H9 (cell line): Measurements from ENCODE around the gene DUOX2. TPM values are rescaled to one million over a fixed set of nuclear protein-coding genes. Genes with fewer than 3 reads are reported as not detected.

Experiments used
- DNase-seq: peaks from one replicate; pipeline ENCODE4 v3.0.0-alpha.2; 2017
- H2AFZ ChIP-seq: one replicate; pipeline ENCODE4 v1.6.1; 2013; ENCODE audit warnings: mild to moderate bottlenecking, low read length, control low read depth, moderate library complexity
- H2AK5ac ChIP-seq: 2 replicates; pipeline ENCODE4 v1.6.1; 2013; ENCODE audit warnings: low read length, control low read depth, mixed read lengths; ENCODE audit not compliant: insufficient read length
- H2BK120ac ChIP-seq: one replicate; pipeline ENCODE4 v1.6.1; 2013; ENCODE audit warnings: low read depth, mild to moderate bottlenecking, low read length, control low read depth, inconsistent platforms; ENCODE audit not compliant: poor library complexity, severe bottlenecking
- H2BK12ac ChIP-seq: 2 replicates; pipeline ENCODE4 v1.6.1; 2013; ENCODE audit warnings: low read length, control low read depth, mixed read lengths, low read depth; ENCODE audit not compliant: insufficient read length
- H2BK15ac ChIP-seq: 2 replicates; pipeline ENCODE4 v1.6.1; 2013; ENCODE audit warnings: low read depth, low read length, control low read depth
- H2BK20ac ChIP-seq: one replicate; pipeline ENCODE4 v1.6.1; 2013; ENCODE audit warnings: low read depth, mild to moderate bottlenecking, low read length, control low read depth, inconsistent platforms; ENCODE audit not compliant: poor library complexity, severe bottlenecking
- H2BK5ac ChIP-seq: 2 replicates; pipeline ENCODE4 v1.6.1; 2013; ENCODE audit warnings: low read length, control low read depth, mixed read lengths; ENCODE audit not compliant: insufficient read length
- H3K14ac ChIP-seq: 2 replicates; pipeline ENCODE4 v1.6.1; 2013; ENCODE audit warnings: low read length, control low read depth; ENCODE audit not compliant: insufficient read depth
- H3K18ac ChIP-seq: 2 replicates; pipeline ENCODE4 v1.6.1; 2013; ENCODE audit warnings: low read depth, mild to moderate bottlenecking, mixed read lengths, low read length, control low read depth; ENCODE audit not compliant: insufficient read length
- H3K23ac ChIP-seq: 2 replicates; pipeline ENCODE4 v1.6.1; 2013; ENCODE audit warnings: low read length, control low read depth, mixed read lengths, low read depth; ENCODE audit not compliant: insufficient read length
- H3K23me2 ChIP-seq: 2 replicates; pipeline ENCODE4 v1.6.1; 2013; ENCODE audit warnings: low read depth, mild to moderate bottlenecking, mixed read lengths, low read length, control low read depth; ENCODE audit not compliant: insufficient read length, poor library complexity, severe bottlenecking
- H3K27ac ChIP-seq: 2 replicates; pipeline ENCODE4 v1.5.1; 2013; ENCODE audit warnings: low read length, control low read depth, mixed read lengths, low read depth; ENCODE audit not compliant: insufficient read length
- H3K27me3 ChIP-seq: 2 replicates; pipeline ENCODE4 v1.6.1; 2013; ENCODE audit warnings: low read length, control low read depth, inconsistent platforms; ENCODE audit not compliant: insufficient read depth
- H3K4ac ChIP-seq: 2 replicates; pipeline ENCODE4 v1.6.1; 2013; ENCODE audit warnings: low read depth, mild to moderate bottlenecking, control low read depth, inconsistent platforms, low read length, moderate library complexity
- H3K4me1 ChIP-seq: 2 replicates; pipeline ENCODE4 v1.6.1; 2013; ENCODE audit warnings: low read length, control low read depth, inconsistent platforms; ENCODE audit not compliant: insufficient read depth
- H3K4me2 ChIP-seq: 2 replicates; pipeline ENCODE4 v1.6.1; 2013; ENCODE audit warnings: low read length, control low read depth, mixed read lengths; ENCODE audit not compliant: insufficient read length, insufficient read depth
- H3K56ac ChIP-seq: 2 replicates; pipeline ENCODE4 v1.6.1; 2013; ENCODE audit warnings: low read depth, mild to moderate bottlenecking, mixed read lengths, low read length, control low read depth; ENCODE audit not compliant: insufficient read length
- H3K79me1 ChIP-seq: 2 replicates; pipeline ENCODE4 v1.6.1; 2013; ENCODE audit warnings: low read depth, mild to moderate bottlenecking, moderate library complexity, low read length, control low read depth, inconsistent platforms; ENCODE audit not compliant: insufficient read depth, poor library complexity, severe bottlenecking
- H3K79me2 ChIP-seq: 2 replicates; pipeline ENCODE4 v1.6.1; 2013; ENCODE audit warnings: low read length, control low read depth, inconsistent platforms; ENCODE audit not compliant: insufficient read depth
- H3K9ac ChIP-seq: 2 replicates; pipeline ENCODE4 v1.6.1; 2013; ENCODE audit warnings: low read length, control low read depth, mixed read lengths; ENCODE audit not compliant: insufficient read length; ENCODE audit errors: extremely low read depth
- H3K9me3 ChIP-seq: one replicate; pipeline ENCODE4 v1.6.1; 2013; ENCODE audit warnings: low read depth, low read length, inconsistent platforms; ENCODE audit not compliant: control insufficient read depth
- H3T11ph ChIP-seq: one replicate; pipeline ENCODE4 v1.6.1; 2013; ENCODE audit warnings: mild to moderate bottlenecking, low read length, control low read depth, inconsistent platforms
- H4K20me1 ChIP-seq: one replicate; pipeline ENCODE4 v1.6.1; 2013; ENCODE audit not compliant: control insufficient read depth, insufficient read length, insufficient read depth
- H4K5ac ChIP-seq: 2 replicates; pipeline ENCODE4 v1.6.1; 2013; ENCODE audit warnings: low read depth, mild to moderate bottlenecking, mixed read lengths, low read length, control low read depth; ENCODE audit not compliant: insufficient read length
- H4K8ac ChIP-seq: replicated peaks from 2 replicates; pipeline ENCODE4 v1.6.1; 2013; ENCODE audit warnings: low read length, control low read depth, mixed read lengths, low read depth; ENCODE audit not compliant: insufficient read length
- H4K91ac ChIP-seq: 2 replicates; pipeline ENCODE4 v1.6.1; 2013; ENCODE audit warnings: low read depth, mild to moderate bottlenecking, moderate library complexity, mixed read lengths, low read length, control low read depth; ENCODE audit not compliant: insufficient read length
- H3K27ac Mint-ChIP-seq, 3 experiments: 2 replicates in 2 of 3; 3 replicates in 1 of 3; pipeline ENCODE4 v1.8.0; 2020 to 2021; ENCODE audit warnings: mixed read lengths in 3 of 3, mild to moderate bottlenecking in 1 of 3, moderate library complexity in 1 of 3
- H3K27me3 Mint-ChIP-seq: 2 replicates; pipeline ENCODE4 v1.8.0; 2021; ENCODE audit warnings: low read depth, mild to moderate bottlenecking, moderate library complexity, mixed read lengths
- H3K36me3 Mint-ChIP-seq, 3 experiments: 2 replicates in 2 of 3; 3 replicates in 1 of 3; pipeline ENCODE4 v1.8.0; 2020 to 2021; ENCODE audit warnings: low read depth in 3 of 3, mixed read lengths in 3 of 3; ENCODE audit not compliant: insufficient read depth in 1 of 3
- H3K4me1 Mint-ChIP-seq, 2 experiments: 2 replicates each; pipeline ENCODE4 v1.8.0; 2020; ENCODE audit warnings: mixed read lengths in 2 of 2
- H3K4me3 Mint-ChIP-seq, 2 experiments: 2 replicates in 1 of 2; 3 replicates in 1 of 2; pipeline ENCODE4 v1.8.0; 2020 to 2021; ENCODE audit warnings: mild to moderate bottlenecking in 2 of 2, mixed read lengths in 2 of 2, moderate library complexity in 1 of 2
- H3K9me3 Mint-ChIP-seq, 2 experiments: 2 replicates in 1 of 2; 3 replicates in 1 of 2; pipeline ENCODE4 v1.8.0; 2020; ENCODE audit warnings: mild to moderate bottlenecking in 2 of 2, mixed read lengths in 2 of 2, moderate library complexity in 1 of 2
- CTCF ChIP-seq: fragments of 200-600 bp; sonication (generic); conservative IDR thresholded peaks from 3 replicates; pipeline ENCODE4 v1.8.0; 2021; ENCODE audit warnings: antibody characterized with exemption, mild to moderate bottlenecking
- WGBS: extraction: QIAGEN DNeasy Blood & Tissue Kit; methylation state at CpG from one replicate; pipeline ENCODE4 v1.1.7; 2013; ENCODE audit warnings: missing lambda C conversion rate, low lambda C conversion rate, mixed read lengths; ENCODE audit not compliant: insufficient read length; ENCODE audit errors: extremely low coverage; 5-methylcytosine and 5-hydroxymethylcytosine counted together
- total RNA-seq: library from RNA; stranded (reverse); gene quantifications from 2 replicates; pipeline ENCODE4 v1.2.1, GENCODE V29; 2021

Gene DUOX2
- total RNA-seq, 1 experiment from 2014 or later, result 0.42 TPM

GRCh38 chr15:45139770-45140169 lies 25.8 kb upstream of the DUOX2 start:
- WGBS, result no CpG with 5 or more reads among the region's 6 CpGs
- TF ChIP-seq CTCF, result no peak
- Mint-ChIP-seq H3K36me3 (no peaks in the 10 kb centered on the region), H3K27me3 (peaks cover 37% of the 10 kb centered on the region), H3K27ac (no peak overlapping the region), H3K4me3 (no peak overlapping the region), H3K4me1 (peaks cover 5 to 9% of the 10 kb centered on the region in 2 experiments; a peak in 3 of 4 replicates), H3K9me3 (no peaks in the 10 kb centered on the region; a peak in 1 of 5 replicates)
- no peak overlapping the region for H3K14ac ChIP-seq
- no peak overlapping the region for H4K8ac ChIP-seq
- no peak overlapping the region for H3K27ac ChIP-seq
- peaks cover 15% of the 10 kb centered on the region for H3K27me3 ChIP-seq
- no peak overlapping the region for H2BK120ac ChIP-seq
- H3K4me1 ChIP-seq, result no peaks in the 10 kb centered on the region; the same call in 1 of the 2 replicates
- no peaks in the 10 kb centered on the region for H3K9me3 ChIP-seq
- no peak overlapping the region for H4K5ac ChIP-seq
- H2BK20ac ChIP-seq, result no peak overlapping the region
- H3K79me1 ChIP-seq, result no peaks in the 10 kb centered on the region
- DNase-seq, result no peak
- no peak overlapping the region for H3K4ac ChIP-seq
- H4K20me1 ChIP-seq, result no peaks in the 10 kb centered on the region
- H2BK5ac ChIP-seq, result no peak overlapping the region
- H3K79me2 ChIP-seq, result no peaks in the 10 kb centered on the region
- H2BK12ac ChIP-seq, result no peak overlapping the region
- no peak overlapping the region for H2BK15ac ChIP-seq
- no peak overlapping the region for H2AFZ ChIP-seq
- no peak overlapping the region for H3K4me2 ChIP-seq
- H3K9ac ChIP-seq, result no peak overlapping the region
- H3K23ac ChIP-seq, result no peak overlapping the region
- no peaks in the 10 kb centered on the region for H3K23me2 ChIP-seq
- H4K91ac ChIP-seq, result no peak overlapping the region
- H2AK5ac ChIP-seq, result no peak overlapping the region
- no peak overlapping the region for H3K18ac ChIP-seq
- no peak overlapping the region for H3K56ac ChIP-seq
- no peak overlapping the region for H3T11ph ChIP-seq
